Activated naive CD8-positive, alpha-beta T cell (primary cell): ENCODE measurements around the gene IQGAP1.
"Not testable (repeated sequence)": the region's sequence is repeated elsewhere in the genome, so short reads cannot be mapped to it uniquely, and the experiment has no call there.

Experiments used
- H3K27ac Mint-ChIP-seq: one replicate; pipeline ENCODE4 v1.8.0; 2021; ENCODE audit warnings: mixed read lengths
- H3K27me3 Mint-ChIP-seq: one replicate; pipeline ENCODE4 v1.8.0; 2021; ENCODE audit warnings: mixed read lengths
- H3K36me3 Mint-ChIP-seq: one replicate; pipeline ENCODE4 v1.8.0; 2021; ENCODE audit warnings: mixed read lengths
- H3K4me1 Mint-ChIP-seq: one replicate; pipeline ENCODE4 v1.8.0; 2021; ENCODE audit warnings: low read depth, mixed read lengths
- H3K4me3 Mint-ChIP-seq: one replicate; pipeline ENCODE4 v1.8.0; 2021; ENCODE audit warnings: mild to moderate bottlenecking, mixed read lengths
- H3K9me3 Mint-ChIP-seq: one replicate; pipeline ENCODE4 v1.8.0; 2021; ENCODE audit warnings: low read depth, mixed read lengths

The IQGAP1 gene

DNA sequence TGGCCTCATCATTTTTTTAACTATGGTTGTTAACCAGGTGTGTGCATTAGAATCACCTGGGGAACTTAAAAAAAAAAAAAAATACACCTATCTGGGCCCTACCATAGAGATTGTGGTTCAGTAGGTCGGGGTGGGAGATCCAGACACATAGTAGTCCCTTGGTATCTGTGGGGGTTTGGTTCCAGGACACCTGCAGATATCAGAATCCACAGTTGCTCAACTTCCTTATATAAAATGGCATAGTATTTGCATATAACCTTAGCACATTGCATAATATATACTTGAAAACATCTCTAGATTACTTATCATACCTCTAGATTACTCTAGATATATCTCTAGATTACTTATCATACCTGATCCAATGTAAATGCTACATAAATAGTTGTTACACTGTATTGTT lies 5.0 kb downstream of the IQGAP1 start:
- H3K36me3 Mint-ChIP-seq: peaks cover 12% of the 10 kb centered on the region
- H3K9me3 Mint-ChIP-seq: no peaks in the 10 kb centered on the region
- no peak overlapping the region for H3K4me3 Mint-ChIP-seq
- H3K27ac Mint-ChIP-seq: no peak overlapping the region
- H3K27me3 Mint-ChIP-seq: no peaks in the 10 kb centered on the region
- peaks cover 73% of the 10 kb centered on the region for H3K4me1 Mint-ChIP-seq

DNA sequence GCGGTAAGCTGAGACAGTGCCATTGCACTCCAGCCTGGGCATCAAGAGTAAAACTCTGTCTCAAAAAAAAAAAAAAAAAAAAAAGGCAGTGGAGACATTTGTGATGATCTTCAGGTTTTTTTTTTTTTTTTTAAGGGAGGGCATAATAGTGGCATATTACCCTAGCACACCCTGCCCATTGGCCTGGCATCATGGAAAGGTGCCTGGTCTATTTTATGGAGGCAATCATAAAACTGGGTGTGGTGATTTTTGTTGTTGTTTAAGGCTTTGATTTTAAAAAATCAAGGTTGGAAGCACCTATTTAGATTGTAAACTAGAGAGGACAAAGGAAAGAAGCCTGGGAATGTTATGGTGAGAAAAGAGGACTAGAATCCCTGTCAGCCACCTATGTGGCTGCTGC lies 6.0 kb downstream of the IQGAP1 start:
- Mint-ChIP-seq H3K36me3 (peaks cover 12% of the 10 kb centered on the region), H3K4me3 (no peak overlapping the region), H3K27ac (peak overlapping the region; percentile 41), H3K4me1 (peaks cover 72% of the 10 kb centered on the region), H3K9me3 (no peaks in the 10 kb centered on the region), H3K27me3 (no peaks in the 10 kb centered on the region)

DNA sequence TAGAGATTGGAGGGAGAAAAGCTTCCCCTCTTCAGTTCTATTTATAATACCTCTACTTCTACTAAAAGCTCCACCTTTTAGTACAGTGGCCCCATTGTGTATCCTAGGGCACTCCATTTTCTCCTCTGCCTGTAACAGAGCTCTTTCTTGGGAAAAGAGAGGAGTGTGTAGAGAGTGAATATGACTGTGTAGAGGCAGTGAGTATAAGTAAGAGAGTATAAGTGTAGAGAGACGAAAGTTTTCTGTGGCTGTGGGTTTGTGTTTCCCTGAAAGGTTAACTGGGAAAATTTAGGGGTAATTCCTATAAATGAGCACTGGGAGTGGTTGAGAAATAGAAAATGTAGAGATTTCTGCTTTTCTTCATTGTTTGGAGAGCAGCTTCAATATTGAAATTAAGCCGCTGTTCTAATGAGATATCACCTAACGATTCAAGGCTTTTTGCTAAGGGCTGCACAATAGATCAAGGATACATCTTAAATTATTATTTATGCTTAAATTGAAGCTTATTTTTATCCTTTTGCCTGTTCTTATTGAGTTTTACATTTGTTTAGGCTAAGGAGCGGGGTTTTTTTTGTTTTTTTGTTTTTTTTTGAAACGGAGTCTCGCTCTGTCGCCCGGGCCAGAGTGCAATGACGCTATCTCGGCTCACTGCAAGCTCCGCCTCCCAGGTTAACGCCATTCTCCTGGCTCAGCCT lies 6.9 kb downstream of the IQGAP1 start:
- Mint-ChIP-seq H3K36me3 (peaks cover 12% of the 10 kb centered on the region), H3K27me3 (no peaks in the 10 kb centered on the region), H3K4me1 (peaks cover 72% of the 10 kb centered on the region), H3K9me3 (no peaks in the 10 kb centered on the region), H3K27ac (peak overlapping the region; percentile 41), H3K4me3 (no peak overlapping the region)

DNA sequence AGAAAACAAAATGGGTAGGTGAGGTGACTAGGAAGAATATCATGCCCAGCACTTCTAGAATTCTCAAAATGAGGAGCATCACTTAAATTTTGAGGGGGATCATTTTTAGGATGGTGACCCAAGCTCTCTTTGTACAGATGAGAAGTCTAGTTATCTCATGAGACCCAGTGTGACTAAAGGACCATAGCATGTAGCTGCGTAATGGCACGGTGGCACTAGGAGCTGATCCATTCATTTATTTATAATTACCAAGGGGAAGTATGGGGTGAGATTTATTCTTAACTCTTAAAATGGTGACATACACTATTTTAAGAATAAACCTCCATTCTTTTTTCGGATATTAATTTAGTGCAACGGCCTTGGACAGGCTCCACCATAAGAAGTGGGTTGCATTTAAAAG lies 8.3 kb downstream of the IQGAP1 start:
- Mint-ChIP-seq H3K27me3 (no peaks in the 10 kb centered on the region), H3K4me3 (no peak overlapping the region), H3K4me1 (peaks cover 72% of the 10 kb centered on the region), H3K9me3 (no peaks in the 10 kb centered on the region), H3K27ac (peak overlapping the region; percentile 25), H3K36me3 (peaks cover 9% of the 10 kb centered on the region)

DNA sequence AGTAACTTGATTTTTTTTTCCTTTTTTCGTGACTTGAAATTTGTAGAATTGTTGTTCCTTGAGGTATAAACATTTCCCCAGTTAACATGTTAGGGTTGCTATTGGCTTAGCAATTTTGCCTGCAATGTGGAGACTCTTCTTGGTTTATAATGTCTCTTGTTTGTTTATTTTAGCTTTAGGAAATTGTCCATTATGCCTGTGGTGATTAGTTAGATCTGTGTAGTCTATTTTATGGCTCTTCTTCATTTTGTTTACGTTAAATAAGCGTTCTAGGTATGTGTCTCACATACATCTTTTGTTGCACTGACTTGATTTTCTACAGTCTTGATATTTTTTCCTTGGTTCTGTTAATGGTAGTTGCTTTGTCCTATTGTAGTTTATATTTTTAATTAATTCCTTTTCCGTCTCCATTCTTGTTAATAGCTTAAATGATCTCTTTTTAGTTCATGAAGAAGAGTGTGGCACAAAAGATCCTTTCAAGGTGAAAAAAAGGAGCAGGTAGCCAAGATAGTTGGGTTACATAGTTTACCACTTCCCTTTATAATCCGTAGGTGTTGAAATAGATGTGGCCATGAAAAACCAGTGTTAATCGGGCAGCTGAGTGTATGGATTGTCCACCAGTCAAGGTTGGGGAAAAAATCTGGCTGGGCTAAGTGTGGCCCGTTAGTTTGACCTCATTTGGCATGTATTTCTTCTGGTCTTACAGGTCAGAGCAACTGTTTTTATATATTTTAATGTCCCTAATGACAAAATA lies 12.1 kb downstream of the IQGAP1 start:
- Mint-ChIP-seq H3K4me3 (peak overlapping the region; percentile 85), H3K27me3 (no peaks in the 10 kb centered on the region), H3K9me3 (no peaks in the 10 kb centered on the region), H3K4me1 (peaks cover 68% of the 10 kb centered on the region), H3K27ac (peak overlapping the region; percentile 96), H3K36me3 (peaks cover 3% of the 10 kb centered on the region)

DNA sequence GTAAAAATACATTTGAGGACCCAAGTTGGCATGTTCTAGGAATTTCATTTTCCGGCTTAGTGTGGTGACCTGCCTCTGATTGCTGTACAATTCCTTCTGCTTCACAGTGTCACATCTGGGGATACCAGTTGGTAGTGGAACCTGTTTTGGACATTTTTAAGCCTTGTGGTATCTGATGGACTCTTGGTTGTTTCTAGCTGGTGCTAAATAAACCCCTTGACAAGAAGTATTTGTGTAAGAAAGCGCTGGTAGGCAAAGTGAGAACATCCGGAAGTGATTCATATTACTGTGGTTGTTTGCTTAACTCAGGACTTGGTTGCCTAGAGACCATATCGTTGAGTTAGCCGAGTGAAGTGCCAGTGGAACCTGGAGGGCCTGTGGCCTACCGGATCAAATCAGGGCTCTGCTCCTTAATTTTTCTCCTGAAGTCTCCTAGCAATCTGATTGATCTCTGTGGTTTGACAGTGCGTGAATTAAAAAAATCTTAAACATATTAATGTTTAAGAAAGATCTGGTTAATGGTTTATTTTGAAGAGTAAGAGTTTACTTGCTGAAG lies 12.8 kb downstream of the IQGAP1 start:
- H3K36me3 Mint-ChIP-seq: no peaks in the 10 kb centered on the region
- peak overlapping the region; percentile 85 for H3K4me3 Mint-ChIP-seq
- H3K4me1 Mint-ChIP-seq: peaks cover 67% of the 10 kb centered on the region
- peak overlapping the region; percentile 96 for H3K27ac Mint-ChIP-seq
- H3K9me3 Mint-ChIP-seq: no peaks in the 10 kb centered on the region
- no peaks in the 10 kb centered on the region for H3K27me3 Mint-ChIP-seq

DNA sequence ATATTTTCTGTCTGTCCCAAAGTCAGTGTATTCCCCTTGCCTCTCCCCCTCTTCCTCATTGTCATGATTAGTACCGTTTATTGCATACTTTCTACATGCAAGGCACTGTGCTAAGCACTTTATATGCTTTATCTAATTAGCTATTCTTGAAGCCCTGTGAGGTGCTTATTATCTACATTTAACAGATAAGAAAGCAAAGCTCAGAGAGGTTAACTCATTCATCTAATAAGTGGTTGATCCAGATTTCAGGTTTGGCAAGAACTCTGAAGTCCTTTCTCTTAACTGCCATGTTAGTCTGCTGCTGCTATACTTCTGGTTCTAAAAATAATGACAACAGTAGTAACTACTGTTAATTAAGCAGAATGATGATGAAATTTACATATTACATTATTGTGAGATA lies 13.5 kb downstream of the IQGAP1 start:
- Mint-ChIP-seq H3K27me3 (no peaks in the 10 kb centered on the region), H3K9me3 (no peaks in the 10 kb centered on the region), H3K27ac (peak overlapping the region; percentile 96), H3K4me1 (peaks cover 66% of the 10 kb centered on the region), H3K4me3 (peak overlapping the region; percentile 85), H3K36me3 (no peaks in the 10 kb centered on the region)

DNA sequence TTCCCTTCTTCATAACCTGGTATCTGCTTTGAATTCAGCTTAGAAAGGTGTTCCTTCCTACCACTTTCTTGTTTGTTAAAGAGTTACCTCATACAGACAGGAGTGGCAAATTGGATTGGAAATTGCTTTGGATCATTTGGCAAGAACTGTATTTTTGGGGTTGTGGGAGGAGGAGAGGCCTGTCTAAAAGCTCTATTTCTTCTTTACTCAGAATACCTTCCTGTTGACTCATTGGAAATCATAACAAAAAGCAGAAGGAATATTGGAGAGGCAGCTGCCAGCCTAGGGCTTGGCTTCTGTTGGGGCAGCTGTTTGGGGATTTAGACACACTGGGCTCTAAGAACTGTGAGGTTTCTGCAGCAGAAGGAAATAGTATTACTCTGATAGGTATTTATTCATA lies 14.2 kb downstream of the IQGAP1 start:
- H3K36me3 Mint-ChIP-seq: no peaks in the 10 kb centered on the region
- H3K4me1 Mint-ChIP-seq: peaks cover 67% of the 10 kb centered on the region
- peak overlapping the region; percentile 36 for H3K27ac Mint-ChIP-seq
- no peaks in the 10 kb centered on the region for H3K9me3 Mint-ChIP-seq
- H3K4me3 Mint-ChIP-seq: peak overlapping the region; percentile 20
- H3K27me3 Mint-ChIP-seq: no peaks in the 10 kb centered on the region

DNA sequence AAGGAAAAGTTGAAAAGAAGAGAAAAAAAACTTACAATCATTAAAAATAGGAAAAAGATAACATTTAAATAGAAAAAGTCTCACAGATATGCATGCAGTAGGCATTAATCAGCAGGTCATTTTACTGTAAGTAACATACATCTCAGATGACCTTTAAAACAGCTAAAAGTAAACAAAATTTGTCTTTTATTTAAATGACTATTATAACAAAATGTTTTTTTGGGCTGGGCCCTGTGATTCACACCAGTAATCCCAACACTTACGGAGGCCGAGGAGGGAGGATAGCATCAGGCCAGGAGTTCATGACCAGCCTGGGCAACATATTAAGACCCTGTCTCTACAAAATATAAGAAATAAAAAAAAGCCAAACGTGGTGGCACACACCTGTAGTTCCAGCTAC lies 14.7 kb downstream of the IQGAP1 start:
- Mint-ChIP-seq H3K4me3 (no peak overlapping the region), H3K4me1 (peaks cover 72% of the 10 kb centered on the region), H3K9me3 (no peaks in the 10 kb centered on the region), H3K27me3 (no peaks in the 10 kb centered on the region), H3K27ac (peak overlapping the region; percentile 36), H3K36me3 (no peaks in the 10 kb centered on the region)

DNA sequence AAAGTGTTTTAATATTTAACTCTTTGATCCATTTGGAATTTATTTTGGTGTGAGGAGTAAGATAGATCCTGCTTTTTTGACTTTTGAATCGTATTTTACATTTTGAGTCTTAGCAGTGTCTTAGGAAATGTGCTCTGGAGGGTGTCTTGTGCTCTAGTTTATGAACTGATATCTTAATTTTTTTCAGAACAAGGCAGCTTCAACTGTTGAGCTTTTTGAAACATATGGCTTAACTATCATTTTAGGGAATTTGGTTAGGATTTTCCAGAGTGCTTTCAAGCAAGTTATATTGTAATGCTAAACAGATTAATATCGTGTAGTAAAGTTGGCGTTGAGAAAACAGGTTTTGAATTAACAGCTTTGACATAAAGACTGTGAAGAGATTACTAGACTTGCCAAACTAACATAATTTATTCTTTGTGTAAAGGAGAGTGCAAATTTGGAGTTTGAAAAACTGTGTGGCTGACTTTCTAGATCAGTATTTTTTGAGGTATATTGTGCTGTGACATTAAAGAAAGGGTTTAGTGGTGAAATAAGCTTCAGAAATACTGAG lies 17.1 kb downstream of the IQGAP1 start:
- no peak overlapping the region for H3K27ac Mint-ChIP-seq
- no peak overlapping the region for H3K4me3 Mint-ChIP-seq

DNA sequence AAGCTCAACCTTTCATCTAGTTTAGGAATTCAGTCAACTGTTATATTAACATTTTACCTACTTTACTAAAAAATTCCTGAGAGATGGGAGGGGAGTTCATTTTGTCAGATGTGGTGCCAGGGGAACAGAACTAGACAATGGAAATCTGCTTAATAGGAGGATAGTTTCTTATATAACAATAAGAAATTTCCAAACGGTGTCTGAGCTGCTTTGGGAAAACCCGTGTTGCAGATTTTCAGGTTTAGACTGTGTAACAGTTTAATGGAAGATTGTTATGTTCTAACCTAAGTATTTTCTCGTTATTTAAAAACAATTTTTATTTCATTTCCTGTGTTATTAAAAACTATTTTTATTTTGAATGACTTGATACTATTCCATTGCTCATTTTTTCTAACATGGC lies 19.3 kb downstream of the IQGAP1 start:
- Mint-ChIP-seq H3K4me1 (peaks cover 73% of the 10 kb centered on the region), H3K9me3 (no peaks in the 10 kb centered on the region), H3K27me3 (no peaks in the 10 kb centered on the region), H3K4me3 (peak overlapping the region; percentile 52), H3K27ac (peak overlapping the region; percentile 92), H3K36me3 (peaks cover 10% of the 10 kb centered on the region)

More for the DNA sequence above, 17.1 kb downstream of the IQGAP1 start:
- Mint-ChIP-seq H3K9me3 (no peaks in the 10 kb centered on the region), H3K36me3 (peaks cover 7% of the 10 kb centered on the region), H3K4me1 (peaks cover 79% of the 10 kb centered on the region), H3K27me3 (no peaks in the 10 kb centered on the region)

DNA sequence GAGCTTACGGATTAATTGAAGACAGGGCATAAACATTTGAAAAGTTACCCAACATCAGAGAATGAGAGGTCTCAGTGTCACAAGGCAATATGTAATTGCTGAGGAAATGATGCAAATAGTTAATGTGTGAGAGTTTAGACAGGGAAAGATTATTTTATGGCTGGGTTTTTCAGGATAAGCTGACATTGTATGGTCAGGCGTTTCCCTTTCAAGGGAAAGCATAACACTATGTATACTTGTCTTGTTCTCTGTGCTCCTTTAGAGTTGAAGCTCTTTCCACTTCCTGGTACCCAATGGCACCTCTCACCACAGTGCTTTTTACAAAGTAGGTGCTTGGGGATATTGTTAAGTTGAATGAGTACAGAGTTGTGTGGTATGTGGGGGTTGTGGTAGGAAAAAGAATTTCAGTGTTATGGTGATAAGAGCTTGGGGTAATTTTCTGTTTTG lies 19.9 kb downstream of the IQGAP1 start:
- Mint-ChIP-seq H3K27ac (peak overlapping the region; percentile 92), H3K27me3 (no peaks in the 10 kb centered on the region), H3K9me3 (no peaks in the 10 kb centered on the region), H3K36me3 (peaks cover 10% of the 10 kb centered on the region), H3K4me1 (peaks cover 75% of the 10 kb centered on the region), H3K4me3 (peak overlapping the region; percentile 52)

DNA sequence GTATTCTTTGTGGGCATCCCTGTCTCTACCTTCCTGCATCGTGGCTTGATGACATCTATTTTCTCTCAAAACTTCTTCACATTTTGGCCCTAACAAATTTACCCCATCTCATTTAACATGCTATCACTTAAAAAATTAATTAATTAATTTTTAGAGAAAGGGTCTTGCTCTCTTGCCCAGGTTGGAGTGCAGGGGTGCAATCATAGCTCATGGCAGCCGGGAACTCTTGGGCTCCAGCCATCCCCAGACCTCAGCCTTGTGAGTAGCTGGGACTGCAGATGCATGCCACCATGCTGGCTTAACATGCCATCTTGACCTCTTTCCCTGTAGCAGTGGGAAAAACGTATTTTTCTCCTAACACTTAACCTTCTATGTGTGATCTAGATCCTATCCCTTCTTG lies 20.6 kb downstream of the IQGAP1 start:
- H3K4me3 Mint-ChIP-seq: no peak overlapping the region
- H3K27ac Mint-ChIP-seq: peak overlapping the region; percentile 92
- peaks cover 81% of the 10 kb centered on the region for H3K4me1 Mint-ChIP-seq
- H3K36me3 Mint-ChIP-seq: peaks cover 10% of the 10 kb centered on the region
- H3K9me3 Mint-ChIP-seq: no peaks in the 10 kb centered on the region
- no peaks in the 10 kb centered on the region for H3K27me3 Mint-ChIP-seq

DNA sequence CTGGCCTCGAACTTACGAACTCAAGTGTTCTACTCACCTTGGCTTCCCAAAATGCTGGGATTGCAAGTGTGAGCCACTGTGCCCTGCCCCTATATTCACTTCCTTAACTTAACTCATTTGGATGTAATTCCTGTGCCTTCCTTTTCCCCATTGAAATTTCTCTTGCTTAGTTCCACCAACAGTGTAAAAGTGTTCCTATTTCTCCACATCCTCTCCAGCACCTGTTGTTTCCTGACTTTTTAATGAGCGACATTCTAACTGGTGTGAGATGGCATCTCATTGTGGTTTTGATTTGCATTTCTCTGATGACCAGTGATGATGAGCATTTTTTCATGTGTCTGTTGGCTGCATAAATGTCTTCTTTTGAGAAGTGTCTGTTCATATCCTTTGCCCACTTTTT lies 21.5 kb downstream of the IQGAP1 start:
- not testable (repeated sequence) for H3K27me3 Mint-ChIP-seq, H3K9me3 Mint-ChIP-seq, H3K4me3 Mint-ChIP-seq, H3K36me3 Mint-ChIP-seq
- Mint-ChIP-seq H3K4me1 (peaks cover 81% of the 10 kb centered on the region), H3K27ac (peak overlapping the region; percentile 22)

DNA sequence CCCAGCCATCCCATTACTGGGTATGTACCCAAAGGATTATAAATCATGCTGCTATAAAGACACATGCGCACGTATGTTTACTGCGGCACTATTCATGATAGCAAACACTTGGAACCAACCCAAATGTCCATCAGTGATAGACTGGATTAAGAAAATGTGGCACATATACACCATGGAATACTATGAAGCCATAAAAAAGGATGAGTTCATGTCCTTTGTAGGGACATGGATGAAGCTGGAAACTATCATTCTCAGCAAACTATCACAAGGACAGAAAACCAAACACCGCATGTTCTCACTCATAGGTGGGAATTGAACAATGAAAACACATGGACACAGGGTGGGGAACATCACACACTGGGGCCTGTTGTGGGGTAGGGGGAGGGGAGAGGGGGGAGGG lies 22.3 kb downstream of the IQGAP1 start:
- H3K4me1 Mint-ChIP-seq: peaks cover 81% of the 10 kb centered on the region
- not testable (repeated sequence) for H3K9me3 Mint-ChIP-seq, H3K27me3 Mint-ChIP-seq, H3K27ac Mint-ChIP-seq, H3K36me3 Mint-ChIP-seq, H3K4me3 Mint-ChIP-seq
